H54 (cell line): Measurements from ENCODE around the gene MTCH1.
"Not testable (repeated sequence)": the region's sequence is repeated elsewhere in the genome, so short reads cannot be mapped to it uniquely, and the experiment has no call there.

ENCODE experiments used
- DNase-seq: peaks from one replicate; pipeline ENCODE4 v3.0.0; 2011; ENCODE audit warnings: low spot score, mixed read lengths; ENCODE audit not compliant: insufficient read length
- FAIRE-seq: peaks from 3 replicates; lab custom pipeline; 2011; peaks lifted over from hg19 to GRCh38; lab: Jason Lieb, UNC
- POLR2A ChIP-seq: IDR thresholded peaks from 2 replicates; pipeline ENCODE4 v1.6.1; 2011; ENCODE audit warnings: low read depth, mild to moderate bottlenecking, low read length

MTCH1 gene

GRCh38 chr6:36953931-36954261, 32.1 kb downstream of the MTCH1 start:
- FAIRE-seq: no peak
- DNase-seq: no peak
- no peak for TF ChIP-seq POLR2A

DNA sequence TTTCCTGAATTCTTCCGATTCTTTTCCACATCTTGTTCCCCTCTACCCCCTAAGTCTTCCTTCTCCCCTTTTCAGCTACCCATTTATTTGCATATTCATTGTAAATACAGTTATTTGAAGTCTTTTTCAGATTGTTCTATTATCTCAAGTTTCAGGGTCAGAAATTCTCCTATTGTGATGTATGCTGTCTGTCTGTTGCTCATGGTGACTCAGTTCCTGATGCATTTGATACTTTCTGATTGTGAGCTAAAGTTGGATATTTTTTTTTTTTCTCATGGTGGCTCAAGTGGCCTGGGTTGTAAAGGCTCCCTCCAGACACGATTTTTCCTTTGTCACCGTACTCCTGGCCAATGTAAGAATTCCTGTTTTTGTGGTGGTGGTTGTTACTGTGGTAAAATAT, 36.4 kb downstream of the MTCH1 start:
- no peak for DNase-seq
- TF ChIP-seq POLR2A: no peak
- FAIRE-seq: peak; percentile 79

DNA sequence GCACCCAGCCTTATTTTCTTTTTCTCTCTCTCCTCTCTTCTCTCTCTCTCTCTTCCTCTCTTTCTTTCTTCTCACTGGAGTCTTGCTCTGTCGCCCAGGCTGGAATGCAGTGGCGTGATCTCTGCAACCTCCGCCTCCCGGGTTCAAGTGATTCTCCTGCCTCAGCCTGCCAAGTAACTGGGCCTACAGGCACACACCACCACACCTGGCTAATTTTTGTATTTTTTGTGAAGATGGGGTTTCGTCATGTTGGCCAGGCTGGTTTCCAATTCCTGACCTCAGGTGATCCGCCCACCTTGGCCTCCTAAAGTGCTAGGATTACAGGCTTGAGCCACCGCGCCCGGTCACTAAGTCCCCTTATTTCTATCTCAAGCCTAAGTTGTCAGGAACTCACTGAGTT, 36.9 kb downstream of the MTCH1 start:
- not testable (repeated sequence) for DNase-seq, FAIRE-seq

DNA sequence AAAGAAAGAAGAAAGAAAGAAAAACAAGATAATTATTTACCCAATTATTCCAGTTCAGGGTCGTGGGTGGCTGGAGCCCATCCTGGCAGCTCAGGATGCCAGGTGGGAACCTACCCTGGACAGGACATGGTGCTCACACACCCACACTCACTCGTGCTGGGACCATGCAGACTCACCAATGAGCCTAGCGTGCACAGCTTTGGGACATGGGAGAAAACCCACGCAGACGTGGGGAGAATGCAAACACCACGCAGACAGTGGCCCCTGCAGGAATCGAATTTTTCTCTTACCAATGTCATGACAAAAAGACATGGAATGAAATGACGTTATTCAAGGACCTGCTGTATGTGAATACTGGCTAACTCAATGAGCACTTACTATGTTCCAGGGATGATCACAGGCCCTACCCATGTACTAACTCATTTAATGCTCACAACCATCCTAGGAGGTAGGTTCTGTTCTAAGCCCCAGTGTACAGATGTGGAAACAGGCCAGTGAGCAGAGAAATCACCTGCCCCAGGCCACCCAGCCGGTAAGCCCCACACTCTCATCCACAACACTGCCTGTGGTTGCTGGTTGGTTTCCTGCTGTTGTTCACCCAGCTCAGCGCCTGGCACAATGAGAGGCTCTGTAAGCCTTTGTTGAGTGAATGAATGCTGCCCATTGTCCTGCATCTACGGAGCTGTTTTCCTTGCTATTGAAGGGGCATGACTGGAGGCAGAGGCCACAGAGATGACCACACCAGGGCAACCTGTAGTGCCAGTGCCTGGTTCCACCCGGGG, 38.2 kb downstream of the MTCH1 start:
- no peak for TF ChIP-seq POLR2A
- FAIRE-seq (peak; percentile 20), DNase-seq (no peak)

- TF ChIP-seq POLR2A: no peak
- DNase-seq (no peak), FAIRE-seq (no peak)
Observed at GRCh38 chr6:36946526-36946925, 39.5 kb downstream of the MTCH1 start.

DNA sequence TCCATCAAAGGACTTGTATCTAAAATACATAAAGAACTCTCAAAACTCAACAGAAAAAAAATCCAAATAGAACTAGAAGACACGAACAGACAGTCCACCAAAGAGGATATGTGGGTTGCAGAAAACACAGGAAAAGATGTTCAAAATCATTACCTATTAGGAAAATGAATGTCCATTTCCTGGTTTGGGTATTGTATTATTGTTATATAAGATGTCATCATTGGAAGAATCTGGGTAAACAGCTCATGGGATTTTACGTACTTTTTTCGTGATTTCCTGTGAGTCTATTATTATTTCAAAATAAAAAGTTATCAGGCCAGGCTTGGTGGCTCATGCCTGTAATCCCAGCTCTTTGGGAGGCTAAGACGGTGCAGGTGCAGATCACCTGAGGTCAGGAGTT, 40.7 kb downstream of the MTCH1 start:
- DNase-seq (no peak), FAIRE-seq (no peak)
- TF ChIP-seq POLR2A: no peak

DNA sequence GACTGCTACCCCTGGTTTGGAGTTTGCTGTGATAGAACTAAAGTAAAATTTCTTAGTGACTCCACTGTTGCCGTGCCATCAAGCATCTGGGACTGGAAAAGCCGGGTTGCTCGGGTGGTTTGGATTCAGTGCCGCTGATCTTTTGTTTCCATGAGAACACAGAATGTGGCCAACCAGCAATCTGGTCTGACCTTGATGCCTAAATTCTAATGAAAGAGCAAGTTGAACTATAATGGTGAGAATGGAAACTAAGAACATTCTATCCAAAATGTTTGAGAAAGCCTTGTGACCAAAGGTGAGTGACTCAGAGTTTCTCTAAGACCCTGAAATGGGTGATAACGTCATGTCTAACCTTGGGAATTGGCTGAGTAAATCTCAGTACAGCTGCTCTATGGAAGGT, 41.3 kb downstream of the MTCH1 start:
- FAIRE-seq: no peak
- no peak for TF ChIP-seq POLR2A
- DNase-seq: no peak

GRCh38 chr6:36942329-36942728, 43.7 kb downstream of the MTCH1 start:
- not testable (repeated sequence) for DNase-seq, FAIRE-seq

- not testable (repeated sequence) for FAIRE-seq, DNase-seq
Observed at GRCh38 chr6:36941561-36941960, 44.4 kb downstream of the MTCH1 start.

- DNase-seq: no peak
- FAIRE-seq: no peak
- TF ChIP-seq POLR2A: no peak
Observed at GRCh38 chr6:36940027-36940426, 46.0 kb downstream of the MTCH1 start.

DNA sequence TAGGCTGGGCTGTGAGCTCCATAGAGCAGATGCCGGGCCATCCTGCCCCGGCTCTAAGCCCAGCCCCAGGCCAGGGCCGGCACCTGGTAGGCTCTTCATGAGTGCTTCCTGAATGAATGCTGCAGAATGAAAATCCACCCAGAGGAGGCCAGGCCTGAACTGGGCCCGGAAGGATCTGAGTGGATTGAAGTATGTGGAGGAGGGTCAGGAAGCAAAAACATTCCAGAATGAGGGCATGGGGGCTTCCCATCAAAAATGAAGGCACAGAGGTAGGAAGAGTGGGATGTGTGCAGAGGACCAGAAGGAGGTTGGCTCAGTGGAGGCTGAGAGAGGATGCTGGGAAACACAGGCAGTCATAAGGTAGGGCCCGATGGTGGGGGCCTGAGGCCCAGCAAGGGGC, 47.0 kb downstream of the MTCH1 start:
- not testable (repeated sequence) for FAIRE-seq, DNase-seq

DNA sequence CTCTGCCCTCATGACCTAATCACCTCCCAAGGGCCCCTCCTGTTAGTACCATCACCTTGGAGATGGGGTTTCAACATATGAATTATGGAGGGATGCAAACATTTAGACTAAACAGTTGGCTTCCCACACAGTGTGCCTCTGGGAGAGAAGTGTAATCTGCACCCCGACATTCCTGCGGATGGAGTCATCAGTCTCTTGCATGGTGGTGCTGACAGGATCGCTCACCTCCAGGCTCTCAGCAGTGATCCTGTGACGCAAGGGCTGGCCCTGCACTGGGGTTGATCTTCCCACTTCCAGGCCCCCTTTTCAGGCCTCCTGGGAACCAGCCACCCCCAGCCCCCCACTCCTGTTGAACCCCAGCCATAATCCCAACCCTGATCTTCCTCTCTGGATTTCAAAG, 47.5 kb downstream of the MTCH1 start:
- FAIRE-seq: peak; percentile 86
- peak; percentile 98 for DNase-seq
- TF ChIP-seq POLR2A: no peak

- FAIRE-seq (no peak), DNase-seq (no peak)
- TF ChIP-seq POLR2A: no peak
Observed at GRCh38 chr6:36937896-36938295, 48.1 kb downstream of the MTCH1 start.

DNA sequence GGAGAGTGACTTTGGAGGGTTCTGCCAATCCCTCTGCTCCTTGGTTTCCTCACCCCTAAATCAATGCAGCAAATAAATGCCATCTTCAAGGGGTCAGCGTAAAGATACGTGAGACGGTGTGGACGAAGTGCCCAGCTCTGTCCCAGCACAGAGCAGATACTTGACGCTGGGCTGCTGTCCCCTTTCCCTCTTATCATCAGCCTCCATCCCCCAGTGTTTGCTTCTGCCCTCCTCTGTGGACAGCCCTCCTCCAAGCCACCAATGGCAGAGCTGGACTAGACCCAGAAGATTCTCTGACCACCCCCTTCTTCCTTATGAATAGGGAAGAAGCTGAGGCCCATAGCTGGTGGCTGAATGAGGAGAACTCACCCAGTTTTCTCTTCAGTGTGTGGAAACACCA, 49.2 kb downstream of the MTCH1 start:
- no peak for TF ChIP-seq POLR2A
- no peak for FAIRE-seq
- DNase-seq: no peak

DNA sequence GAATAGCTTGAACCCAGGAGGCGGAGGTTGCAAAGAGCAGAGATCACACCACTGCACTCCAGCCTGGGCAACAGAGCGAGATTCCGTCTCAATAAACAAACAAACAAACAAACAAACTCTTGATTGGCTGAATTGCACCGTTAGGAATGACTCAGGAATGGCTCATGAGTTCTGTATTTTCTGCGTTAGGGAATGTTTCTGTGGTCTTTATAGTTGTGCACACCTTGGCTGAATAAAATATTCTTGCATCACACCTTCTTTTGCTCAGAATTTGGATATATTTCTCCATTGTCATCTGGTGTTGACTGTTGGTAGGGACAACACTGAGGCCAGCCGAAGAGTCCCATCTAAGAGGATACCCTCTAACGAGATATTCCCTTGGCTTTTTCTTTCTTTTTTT, 51.1 kb downstream of the MTCH1 start:
- no peak for TF ChIP-seq POLR2A
- no peak for DNase-seq
- no peak for FAIRE-seq

DNA sequence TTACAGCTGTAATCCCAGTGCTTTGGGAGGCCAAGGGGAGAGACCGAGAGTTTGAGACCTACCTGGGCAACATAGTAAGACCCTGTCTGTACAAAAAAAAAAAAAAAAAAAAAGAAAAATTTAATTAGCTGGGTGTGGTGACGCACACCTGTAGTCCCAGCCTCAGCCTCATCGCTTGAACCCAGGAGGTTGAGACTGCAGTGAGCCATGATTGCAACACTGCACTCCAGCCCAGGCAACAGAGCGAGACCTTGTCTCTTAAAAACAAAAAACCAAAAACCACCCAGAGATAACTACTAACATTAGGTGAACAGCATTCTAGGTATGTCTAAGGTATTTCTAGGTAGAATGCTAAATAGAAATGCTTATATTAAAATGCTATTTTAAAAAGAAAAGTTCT, 52.5 kb downstream of the MTCH1 start:
- FAIRE-seq (no peak), DNase-seq (no peak)
- TF ChIP-seq POLR2A: no peak
